Eye (tissue), 1 donor: Measurements from ENCODE around the gene NLRP1.

Experiments used
- DNase-seq: peaks from one replicate; pipeline ENCODE4 v3.0.0-alpha.2; 2015

Gene NLRP1

GRCh38 chr17:5511401-5512225 lies 72.7 kb downstream of the NLRP1 start:
- peak; percentile 60 for DNase-seq

GRCh38 chr17:5510771-5511170 lies 73.5 kb downstream of the NLRP1 start:
- no peak for DNase-seq

GRCh38 chr17:5509482-5509881 lies 74.8 kb downstream of the NLRP1 start:
- no peak for DNase-seq

GRCh38 chr17:5508810-5509209 lies 75.5 kb downstream of the NLRP1 start:
- DNase-seq: peak; percentile 91

- no peak for DNase-seq
These were observed 78.0 kb downstream of the NLRP1 start for GRCh38 chr17:5506307-5506706.

- no peak for DNase-seq
These were observed 81.8 kb downstream of the NLRP1 start for GRCh38 chr17:5502552-5502951.

GRCh38 chr17:5501685-5502084 lies 82.6 kb downstream of the NLRP1 start:
- peak; percentile 8 for DNase-seq

GRCh38 chr17:5500589-5501391 lies 83.5 kb downstream of the NLRP1 start:
- DNase-seq: peak; percentile 98

- DNase-seq: no peak
These were observed 84.1 kb downstream of the NLRP1 start for GRCh38 chr17:5500247-5500588.

- DNase-seq: peak; percentile 80
These were observed 84.7 kb downstream of the NLRP1 start for GRCh38 chr17:5499476-5500231.

GRCh38 chr17:5492970-5493369 lies 91.3 kb downstream of the NLRP1 start:
- DNase-seq: no peak

- DNase-seq: no peak
These were observed 95.6 kb downstream of the NLRP1 start for GRCh38 chr17:5488752-5489151.

- DNase-seq: peak; percentile 99
These were observed 97.8 kb downstream of the NLRP1 start, which contains the start of gene MIS12 for GRCh38 chr17:5486206-5487124. TSS of gene MIS12 (plus strand) at chr17:5486566. CDS start at chr17:5488863, 2,297 bp downstream.

- DNase-seq: no peak
These were observed 98.8 kb downstream of the NLRP1 start, which contains the start of gene DERL2 for GRCh38 chr17:5485270-5486205. TSS of gene DERL2 (minus strand) at chr17:5486178. CDS start at chr17:5486161, 17 bp downstream.

GRCh38 chr17:5481451-5481850 lies 102.9 kb downstream of the NLRP1 start:
- no peak for DNase-seq

GRCh38 chr17:5480962-5481361 lies 103.3 kb downstream of the NLRP1 start:
- DNase-seq: no peak

GRCh38 chr17:5478992-5479391 lies 105.3 kb downstream of the NLRP1 start:
- DNase-seq: no peak

GRCh38 chr17:5473906-5474305 lies 110.4 kb downstream of the NLRP1 start:
- no peak for DNase-seq

GRCh38 chr17:5472511-5472910 lies 111.8 kb downstream of the NLRP1 start:
- DNase-seq: no peak

GRCh38 chr17:5468075-5468473 lies 116.2 kb downstream of the NLRP1 start:
- no peak for DNase-seq

GRCh38 chr17:5467416-5467815 lies 116.9 kb downstream of the NLRP1 start:
- no peak for DNase-seq
